GM12864 (cell line): ENCODE data around the gene U2AF2.

Source experiments
- DNase-seq: peaks from one replicate; pipeline ENCODE4 v3.0.0-alpha.2; 2011; ENCODE audit warnings: low read depth
- H3K4me3 ChIP-seq: 2 replicates; pipeline ENCODE4 v1.5.1; 2011; ENCODE audit warnings: mild to moderate bottlenecking, low read depth, low read length, control low read depth
- CTCF ChIP-seq: IDR thresholded peaks from 2 replicates; pipeline ENCODE4 v1.5.1; 2011; ENCODE audit warnings: low read depth, mild to moderate bottlenecking, moderate library complexity, low read length, control low read depth, inconsistent platforms; ENCODE audit errors: missing control alignments

Gene U2AF2

GRCh38 chr19:55681131-55682092 is 26.6 kb downstream of the U2AF2 start:
- TF ChIP-seq CTCF: no peak
- no peak overlapping the region for H3K4me3 ChIP-seq
- DNase-seq: no peak

- no peak overlapping the region for H3K4me3 ChIP-seq
- DNase-seq: no peak
- no peak for TF ChIP-seq CTCF
Observed at GRCh38 chr19:55683449-55684261, 28.8 kb downstream of the U2AF2 start.

GRCh38 chr19:55684946-55685681 is 30.3 kb downstream of the U2AF2 start:
- DNase-seq: no peak
- no peak overlapping the region for H3K4me3 ChIP-seq
- TF ChIP-seq CTCF: no peak

GRCh38 chr19:55685776-55686175 is 30.9 kb downstream of the U2AF2 start:
- H3K4me3 ChIP-seq: no peak overlapping the region
- DNase-seq: no peak
- no peak for TF ChIP-seq CTCF

GRCh38 chr19:55686311-55687050 is 31.6 kb downstream of the U2AF2 start:
- no peak overlapping the region for H3K4me3 ChIP-seq
- no peak for TF ChIP-seq CTCF
- no peak for DNase-seq
